Measurements from ENCODE around the gene MUC3A. TPM values are rescaled to one million over a fixed set of nuclear protein-coding genes. Genes with fewer than 3 reads are reported as not detected.

Gene MUC3A
- polyA plus RNA-seq, 1 donor: 0.10 TPM

GRCh38 chr7:100946766-100947365, 2.5 kb upstream of the MUC3A start:
- no peak for DNase-seq (ENCODE audit: low read depth)

- no peak for DNase-seq (ENCODE audit: low read depth)
Measured at GRCh38 chr7:100947792-100948191, 1.5 kb upstream of the MUC3A start.

- no peak for DNase-seq (ENCODE audit: low read depth)
Measured at GRCh38 chr7:100949933-100950443, 654 bp downstream of the MUC3A start.

GRCh38 chr7:100951172-100951571, 1.8 kb downstream of the MUC3A start:
- no peak for DNase-seq (ENCODE audit: low read depth)

- DNase-seq (ENCODE audit: low read depth): no peak
Measured at GRCh38 chr7:100951888-100952560, 2.7 kb downstream of the MUC3A start.

- no peak for DNase-seq (ENCODE audit: low read depth)
Measured at GRCh38 chr7:100952641-100953040, 3.3 kb downstream of the MUC3A start.

- DNase-seq (ENCODE audit: low read depth): no peak
Measured at GRCh38 chr7:100957832-100958421, 8.6 kb downstream of the MUC3A start.

GRCh38 chr7:100959894-100960293, 10.6 kb downstream of the MUC3A start:
- DNase-seq (ENCODE audit: low read depth): no peak

GRCh38 chr7:100962537-100962936, 13.2 kb downstream of the MUC3A start:
- DNase-seq (ENCODE audit: low read depth): no peak

GRCh38 chr7:100963386-100963785, 14.1 kb downstream of the MUC3A start:
- no peak for DNase-seq (ENCODE audit: low read depth)

GRCh38 chr7:100963874-100964273, 14.5 kb downstream of the MUC3A start:
- no peak for DNase-seq (ENCODE audit: low read depth)

GRCh38 chr7:100964630-100965029, 15.3 kb downstream of the MUC3A start:
- no peak for DNase-seq (ENCODE audit: low read depth)

GRCh38 chr7:100965045-100965722, 15.8 kb downstream of the MUC3A start:
- DNase-seq (ENCODE audit: low read depth): no peak

GRCh38 chr7:100965723-100966541, 16.6 kb downstream of the MUC3A start:
- no peak for DNase-seq (ENCODE audit: low read depth)

- DNase-seq (ENCODE audit: low read depth): no peak
Measured at GRCh38 chr7:100966542-100967291, 17.4 kb downstream of the MUC3A start.

- no peak for DNase-seq (ENCODE audit: low read depth)
Measured at GRCh38 chr7:100967292-100967863, 18.0 kb downstream of the MUC3A start.

- DNase-seq (ENCODE audit: low read depth): peak; percentile 13
Measured at GRCh38 chr7:100968031-100968430, 18.7 kb downstream of the MUC3A start.

GRCh38 chr7:100968650-100969049, 19.3 kb downstream of the MUC3A start:
- no peak for DNase-seq (ENCODE audit: low read depth)

GRCh38 chr7:100969066-100969615, 19.8 kb downstream of the MUC3A start, which contains the start of gene MUC12:
Gene MUC12 (plus strand): TSS chr7:100969565. CDS start chr7:100969623, 58 bp downstream.
- no peak for DNase-seq (ENCODE audit: low read depth)

All from forelimb muscle (tissue), 1 donor.